ENCODE data around the gene SPATA6L.

The SPATA6L gene

DNA sequence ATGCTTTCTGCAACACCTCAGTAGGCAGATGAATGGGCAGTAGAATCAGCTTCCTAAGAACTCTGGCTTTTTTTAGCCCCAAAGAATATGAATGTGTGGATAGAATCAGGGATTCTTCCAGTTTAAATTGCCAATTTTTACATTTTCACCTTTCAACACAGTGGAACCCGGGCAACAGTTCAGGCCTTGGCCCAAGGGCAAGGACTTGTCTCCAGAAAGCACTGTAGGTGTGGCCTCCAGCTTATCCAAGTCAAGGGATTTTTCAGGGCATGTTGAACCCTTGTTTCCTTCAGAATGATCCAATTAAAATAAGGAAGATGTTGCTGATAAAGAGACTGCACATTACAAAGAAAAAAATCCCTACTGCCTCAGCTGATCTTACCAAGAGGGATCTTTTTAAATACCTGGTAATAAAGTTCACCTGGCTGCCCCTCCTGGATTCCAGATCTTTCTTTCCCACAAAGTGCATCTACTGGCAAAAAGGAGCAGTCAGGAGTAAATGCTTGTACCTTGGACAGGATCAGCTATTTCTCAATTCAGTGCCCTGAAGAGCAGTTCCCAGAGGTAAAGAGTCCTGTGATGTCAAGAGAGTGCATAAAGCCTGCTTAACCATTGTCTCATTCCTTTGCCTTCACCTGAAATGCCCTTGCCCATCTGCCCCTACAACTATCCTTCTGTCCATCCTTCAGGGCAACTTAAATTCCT is 84.3 kb downstream of the SPATA6L start:
- FAIRE-seq: no peak

DNA sequence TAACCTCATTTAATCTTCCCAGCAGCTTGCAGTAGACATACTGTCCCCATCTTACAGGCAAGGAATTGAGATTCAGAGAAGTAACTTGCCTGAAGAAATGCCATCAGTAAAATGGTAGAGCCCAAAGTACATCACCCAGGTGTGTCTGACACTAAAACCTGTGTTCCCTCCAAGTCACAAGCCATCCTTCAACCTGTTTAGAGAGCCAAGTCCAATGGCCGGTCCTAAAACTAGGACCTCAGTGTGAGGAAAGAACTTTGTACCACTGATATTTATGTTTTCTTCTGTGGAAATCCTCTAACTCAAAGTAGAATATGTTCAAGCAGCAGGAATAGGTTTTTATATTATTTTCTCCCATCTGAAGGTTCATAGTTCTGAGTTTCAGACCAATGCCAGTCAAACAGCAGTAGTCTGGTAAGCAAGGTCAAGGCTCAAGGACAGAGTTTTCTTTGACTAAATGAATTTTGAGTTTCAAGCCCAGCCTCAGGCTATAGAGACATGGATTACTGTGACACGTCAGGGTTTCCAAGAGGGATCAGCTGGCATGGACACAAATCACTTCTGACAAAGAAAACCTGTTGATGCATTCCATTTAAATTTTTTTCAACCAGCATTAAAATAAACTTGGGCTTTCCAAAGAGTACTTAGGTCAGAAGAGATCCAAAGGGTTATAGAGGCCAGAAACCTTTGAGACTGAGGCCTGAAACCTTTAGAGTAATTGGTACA is 85.1 kb downstream of the SPATA6L start:
- no peak for FAIRE-seq

DNA sequence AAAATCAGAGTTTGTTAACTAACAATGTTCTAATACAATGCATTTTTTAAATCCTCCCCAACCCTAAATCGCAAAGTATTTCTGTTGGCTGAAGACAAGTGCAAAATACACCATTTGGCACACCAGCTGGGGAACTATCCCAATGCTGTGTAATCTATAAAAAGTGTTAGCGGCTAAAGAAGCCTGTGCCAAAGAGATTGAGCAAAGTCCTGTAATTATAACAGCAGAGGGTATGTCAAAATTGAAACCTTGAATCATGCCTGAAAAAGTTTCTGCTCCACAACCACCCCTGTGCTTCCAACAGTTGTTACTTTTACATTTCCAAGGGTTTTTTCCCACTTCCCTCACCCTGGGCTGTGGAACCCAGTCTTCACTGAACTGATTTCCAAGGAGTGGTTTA is 87.3 kb downstream of the SPATA6L start:
- no peak for FAIRE-seq

DNA sequence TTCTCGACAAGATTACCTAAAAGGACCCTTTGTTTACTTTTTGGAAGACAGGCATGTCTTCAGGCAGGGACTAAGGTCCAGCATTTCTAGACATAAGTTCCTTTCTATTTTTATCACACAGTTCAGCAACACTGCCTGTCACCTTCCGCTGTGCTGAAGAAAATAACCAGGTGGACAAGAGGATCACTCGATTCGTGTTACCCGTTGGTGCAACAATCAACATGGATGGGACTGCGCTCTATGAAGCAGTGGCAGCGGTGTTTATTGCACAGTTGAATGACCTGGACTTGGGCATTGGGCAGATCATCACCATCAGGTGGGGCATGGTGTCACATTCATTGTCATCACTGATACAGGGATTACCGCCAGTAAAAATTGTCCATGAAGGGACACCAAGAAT is 89.8 kb downstream of the SPATA6L start:
- no peak for FAIRE-seq

DNA sequence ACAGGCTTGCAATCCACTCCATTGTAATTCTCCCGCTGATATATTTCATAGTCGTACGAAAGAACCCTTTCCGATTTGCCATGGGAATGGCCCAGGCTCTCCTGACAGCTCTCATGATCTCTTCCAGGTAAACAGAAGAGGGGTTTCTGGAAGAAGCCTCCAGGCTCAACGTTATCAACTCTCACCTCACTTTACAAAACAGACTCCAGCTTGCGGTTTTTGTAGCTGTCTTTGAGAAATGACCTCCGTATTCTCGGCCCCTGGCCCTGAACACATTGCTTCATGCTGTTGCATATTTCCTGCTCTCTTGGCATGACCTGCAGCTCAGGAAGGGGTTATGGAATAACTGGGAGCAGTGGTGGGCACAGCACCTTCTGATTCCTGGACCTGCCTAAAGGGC is 90.3 kb downstream of the SPATA6L start:
- FAIRE-seq: no peak

DNA sequence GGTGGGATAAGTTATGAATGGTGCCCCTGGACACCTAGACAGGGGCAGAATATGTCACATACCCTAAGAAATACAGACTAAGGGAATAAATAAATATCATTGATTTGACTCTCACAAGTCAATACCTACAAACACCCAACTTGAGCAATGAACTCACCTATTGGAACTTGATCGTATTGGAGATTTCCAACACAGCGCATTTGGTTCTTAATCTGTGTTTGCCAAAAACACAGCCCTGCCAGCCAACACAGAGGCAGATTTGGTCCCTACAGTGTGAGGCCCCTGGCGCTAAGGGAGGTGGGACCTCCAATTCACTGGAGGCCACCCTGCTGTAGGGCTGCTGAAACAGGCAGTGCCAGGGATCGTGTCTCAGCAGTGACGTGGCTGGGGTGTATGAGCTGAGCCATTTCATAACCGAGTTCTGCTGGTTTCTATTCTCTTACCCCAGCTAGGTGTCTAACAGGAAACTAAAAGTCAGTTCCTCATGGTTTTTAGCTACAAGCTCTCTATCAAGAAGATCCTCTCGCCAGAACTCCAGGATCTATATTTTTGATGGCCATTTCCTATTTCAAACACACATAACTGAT is 91.5 kb downstream of the SPATA6L start:
- no peak for FAIRE-seq

DNA sequence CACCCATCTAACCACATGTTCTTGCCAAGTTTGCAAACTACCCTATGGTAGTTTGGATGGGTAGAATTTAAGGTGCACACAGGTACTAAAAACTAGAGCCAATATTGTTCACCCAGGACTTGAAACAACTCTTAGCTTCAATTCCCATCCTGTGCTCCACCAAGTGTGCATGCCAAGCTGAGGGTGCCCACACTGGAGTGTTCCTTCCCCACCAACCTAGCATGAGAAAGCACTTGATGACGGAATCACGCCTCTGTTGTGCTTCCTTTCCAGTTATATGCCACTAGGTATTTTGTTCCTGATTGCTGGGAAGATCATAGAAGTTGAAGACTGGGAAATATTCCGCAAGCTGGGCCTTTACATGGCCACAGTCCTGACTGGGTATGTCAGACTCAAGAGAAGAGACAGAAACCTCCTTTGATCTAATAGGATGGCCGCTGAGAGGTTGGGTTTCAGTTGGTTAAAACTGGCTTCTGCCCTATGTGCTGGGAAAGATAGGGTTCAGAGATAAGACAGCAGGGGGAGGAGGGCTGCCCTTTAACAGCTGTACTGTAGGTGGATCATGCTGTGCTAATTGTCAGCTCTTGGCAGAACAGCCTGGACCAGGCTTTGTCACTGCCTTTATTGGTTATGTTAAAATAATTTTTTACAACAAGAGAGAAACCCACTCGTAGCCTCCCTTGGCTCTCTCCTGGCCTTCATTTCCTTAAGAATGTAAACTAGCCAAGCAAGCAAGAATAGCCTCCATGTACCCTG is 92.5 kb downstream of the SPATA6L start:
- no peak for FAIRE-seq

DNA sequence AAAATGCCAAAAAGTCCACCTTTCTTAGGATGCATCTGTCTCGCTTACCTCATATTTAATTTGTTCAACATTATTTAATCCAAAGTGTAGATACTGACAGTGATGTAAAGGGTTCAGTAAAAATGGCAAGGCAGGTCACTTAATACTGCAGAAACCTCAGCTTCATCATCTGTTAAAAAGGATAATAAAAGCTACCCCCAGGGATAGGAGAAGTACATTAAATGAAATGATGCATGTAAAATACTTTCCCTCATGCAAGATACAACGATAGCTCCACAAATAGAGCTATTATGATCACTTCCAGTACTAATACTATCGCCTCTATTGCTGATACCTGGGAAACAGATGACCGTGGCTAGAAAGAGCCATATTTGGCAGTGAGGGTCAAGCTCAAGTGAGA is 93.1 kb downstream of the SPATA6L start:
- no peak for FAIRE-seq

DNA sequence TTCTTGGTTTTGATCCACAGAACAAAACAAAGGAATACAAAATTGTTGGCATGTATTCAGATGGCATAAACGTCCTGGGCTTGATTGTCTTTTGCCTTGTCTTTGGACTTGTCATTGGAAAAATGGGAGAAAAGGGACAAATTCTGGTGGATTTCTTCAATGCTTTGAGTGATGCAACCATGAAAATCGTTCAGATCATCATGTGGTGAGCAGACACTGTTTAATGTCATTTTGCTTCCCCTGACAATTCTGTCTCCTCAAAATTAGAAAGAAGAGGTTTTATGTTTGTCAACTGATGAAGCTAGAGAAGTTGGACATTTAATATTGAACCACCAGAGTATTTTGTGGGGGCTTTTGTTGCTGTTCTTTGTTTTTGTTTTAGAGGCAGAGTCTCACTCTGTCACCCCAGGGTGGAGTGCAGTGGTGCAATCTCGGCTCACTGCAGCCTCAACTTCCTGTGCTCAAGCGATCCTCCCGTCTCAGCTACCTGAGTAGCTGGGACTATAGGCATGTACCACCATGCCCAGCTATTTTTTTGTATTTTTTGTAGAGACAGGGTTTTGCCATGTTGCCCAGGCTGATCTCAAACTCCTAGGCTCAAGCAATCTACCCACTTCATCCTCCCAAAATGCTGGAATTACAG is 94.0 kb downstream of the SPATA6L start:
- FAIRE-seq: no peak

DNA sequence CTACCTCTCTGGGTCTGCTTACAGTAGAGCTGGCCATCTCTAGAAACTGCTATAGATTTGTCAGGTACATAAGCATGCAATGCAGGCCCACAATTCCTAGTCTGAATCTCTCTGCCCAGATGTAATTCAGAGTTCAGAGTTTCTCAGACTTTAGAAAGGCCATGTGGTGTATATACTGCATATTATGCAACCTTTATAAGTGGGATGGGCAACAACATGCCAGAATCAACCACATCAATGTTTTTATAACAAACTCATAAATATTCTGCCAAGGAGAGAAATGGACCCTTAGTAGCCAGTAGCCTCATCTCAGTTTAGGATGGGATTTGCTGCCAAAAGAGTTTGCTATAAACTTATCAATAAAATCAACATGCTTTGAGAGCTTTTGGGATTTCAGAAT is 97.2 kb downstream of the SPATA6L start:
- no peak for FAIRE-seq

DNA sequence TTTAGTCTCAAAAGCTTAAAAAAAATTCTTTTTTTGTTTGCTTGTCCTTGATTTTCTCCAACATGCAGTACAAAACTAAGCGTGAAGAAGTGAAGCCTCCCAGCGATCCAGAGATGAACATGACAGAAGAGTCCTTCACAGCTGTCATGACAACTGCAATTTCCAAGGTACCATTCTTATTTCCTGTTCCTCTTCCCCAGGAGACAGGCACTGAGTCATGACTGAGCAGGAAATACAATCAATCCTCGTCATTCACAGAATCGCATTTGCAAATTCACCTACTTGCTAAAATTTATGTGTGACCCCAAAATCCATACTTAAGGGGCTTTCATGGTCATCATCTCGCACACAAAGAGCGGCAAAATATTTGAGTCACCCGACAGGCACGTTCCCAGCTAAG is 98.7 kb downstream of the SPATA6L start:
- FAIRE-seq: no peak

DNA sequence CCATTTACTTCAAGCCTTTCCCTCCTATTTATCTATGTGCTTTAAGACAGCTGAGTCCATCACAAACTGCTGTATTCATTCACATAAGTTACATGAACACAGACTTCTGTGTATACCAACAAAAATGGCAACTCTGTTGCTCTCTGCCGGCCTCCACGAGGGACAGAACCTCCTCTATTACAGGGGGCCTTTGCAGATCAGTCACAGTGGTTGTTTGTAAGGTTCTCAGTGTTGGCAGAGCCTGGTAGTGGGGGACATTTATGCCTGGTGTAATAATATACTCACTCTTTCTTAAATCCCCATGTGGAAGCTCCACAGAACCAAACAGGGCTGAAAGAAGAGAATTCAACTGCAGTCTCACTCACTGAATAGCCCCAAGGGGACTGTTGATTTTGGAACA is 99.5 kb downstream of the SPATA6L start:
- no peak for FAIRE-seq

DNA sequence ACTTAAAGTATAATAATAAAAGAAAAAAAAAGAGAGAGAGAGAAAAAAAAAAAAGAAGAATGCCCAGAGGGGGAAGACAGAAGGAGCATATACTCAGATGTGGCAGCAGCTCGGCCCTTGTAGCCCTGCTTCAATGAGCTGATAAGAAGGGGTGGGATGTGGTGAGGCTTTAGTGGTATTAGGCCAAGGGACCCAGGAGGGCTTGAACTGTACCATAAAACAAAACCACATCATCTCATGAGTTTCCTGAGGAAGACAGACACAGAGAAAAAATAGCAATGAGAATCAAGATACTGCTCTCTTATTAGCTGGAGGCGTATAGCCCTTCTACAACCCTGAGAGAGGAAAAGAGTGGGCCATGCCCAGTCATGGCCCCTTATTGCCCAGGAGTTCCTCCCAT is 103.2 kb downstream of the SPATA6L start:
- no peak for FAIRE-seq

DNA sequence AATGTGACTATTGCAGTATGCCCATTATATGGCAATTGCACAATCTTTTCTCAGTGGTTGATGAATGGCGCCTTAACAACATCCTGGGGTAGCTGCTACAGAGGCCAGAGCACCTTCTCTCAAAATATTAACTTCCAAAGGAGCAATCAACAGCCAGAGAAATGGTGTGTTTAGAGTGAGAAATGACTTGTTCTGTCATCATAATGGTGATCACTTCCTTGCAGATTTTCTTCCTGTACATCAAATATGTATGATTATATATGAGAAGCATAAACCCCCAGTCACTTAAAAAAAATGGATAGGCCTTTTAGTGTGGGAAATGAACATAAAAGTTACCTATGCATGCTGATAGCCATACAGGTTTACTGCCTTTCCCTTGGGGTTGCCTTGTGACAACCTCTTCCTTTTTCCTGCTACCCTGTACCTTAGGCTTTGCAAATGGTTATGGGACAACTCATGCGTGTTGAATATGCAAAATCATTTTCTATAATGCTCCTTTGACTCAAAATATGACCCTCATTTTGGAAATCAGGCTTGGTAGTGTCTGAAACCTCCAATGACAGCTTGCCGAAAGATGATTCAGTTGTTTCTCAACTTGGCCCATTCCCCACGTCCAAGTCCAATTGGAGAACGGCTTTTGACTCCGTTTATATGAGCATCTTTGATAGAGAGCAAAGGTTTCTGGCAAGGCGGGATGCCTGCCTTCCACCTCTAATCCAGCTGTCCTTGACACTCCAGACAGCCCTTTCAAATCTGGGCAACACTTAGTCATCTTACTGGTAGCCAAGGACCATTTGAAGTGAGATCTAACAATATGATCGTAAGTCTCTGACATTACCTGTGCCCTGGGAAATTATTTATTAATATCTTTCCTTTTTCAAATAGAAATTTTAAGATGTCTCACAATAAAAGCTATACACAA is 106.8 kb downstream of the SPATA6L start:
- no peak for FAIRE-seq

DNA sequence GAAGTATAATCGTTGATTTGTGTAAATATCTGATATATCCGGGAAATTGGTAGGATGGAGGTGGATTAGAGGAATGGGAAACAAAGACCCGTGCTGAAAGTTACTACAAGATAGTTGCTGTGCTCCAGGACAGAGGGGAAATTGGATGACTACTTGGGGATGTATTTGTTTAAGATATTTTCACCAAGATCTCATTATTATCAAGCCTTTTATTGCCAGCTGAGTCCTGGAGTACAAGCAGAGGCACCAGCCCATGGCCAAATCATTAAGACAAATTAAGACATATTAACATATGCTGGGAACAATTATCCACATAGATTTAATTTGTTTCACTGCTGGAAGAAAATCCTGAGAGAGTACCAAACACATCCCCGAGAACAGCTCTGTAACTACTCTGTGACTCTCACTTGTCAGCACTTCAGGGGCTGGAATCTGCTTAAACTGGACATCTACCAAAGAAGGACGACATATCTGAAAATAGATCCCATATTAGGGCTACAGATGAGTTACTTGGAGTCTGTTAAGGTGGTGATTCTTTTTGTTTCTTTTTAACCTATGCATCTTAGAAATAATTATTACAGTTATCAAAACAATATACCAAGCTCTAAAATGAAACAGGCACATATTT is 107.8 kb downstream of the SPATA6L start:
- no peak for FAIRE-seq

DNA sequence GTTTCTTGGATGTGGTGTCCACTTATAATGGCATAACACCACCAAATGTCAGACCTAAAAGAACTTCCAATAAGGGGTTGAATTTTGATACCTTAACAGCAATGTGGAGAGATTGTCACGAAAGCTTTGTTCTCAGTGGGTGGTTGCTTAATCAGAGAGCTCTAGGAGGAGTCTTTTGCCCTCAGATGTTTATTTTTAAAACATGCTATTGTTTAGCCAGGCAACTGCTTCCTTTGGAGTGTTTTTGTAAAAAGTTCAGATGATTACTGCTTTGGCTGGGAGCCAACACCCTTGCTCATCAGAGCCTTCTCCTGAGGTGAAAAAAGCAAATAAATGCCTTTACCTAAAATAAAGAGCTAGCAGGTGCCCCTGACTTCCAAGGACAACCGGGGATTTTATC is 111.0 kb downstream of the SPATA6L start:
- no peak for FAIRE-seq

DNA sequence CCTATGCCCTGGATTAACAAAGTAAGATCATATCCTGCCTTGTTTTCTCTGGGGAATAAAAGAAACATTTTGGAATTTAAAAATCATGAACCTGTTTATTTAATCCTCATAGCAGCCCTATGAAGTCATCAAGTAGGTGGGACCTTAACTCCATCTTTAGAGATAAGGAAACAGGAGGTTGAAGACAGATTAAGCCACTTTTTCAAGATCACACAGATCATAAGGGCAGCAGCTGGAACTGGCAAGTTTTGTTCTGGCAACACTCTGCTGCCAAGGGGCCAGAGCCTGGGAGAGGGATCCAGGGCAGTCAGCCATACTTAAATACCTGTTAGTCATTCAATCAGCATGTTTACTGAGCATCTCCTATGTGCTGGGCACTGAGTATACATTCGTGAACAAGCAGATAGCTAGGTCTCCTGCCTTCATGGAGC is 112.3 kb downstream of the SPATA6L start:
- FAIRE-seq: no peak

DNA sequence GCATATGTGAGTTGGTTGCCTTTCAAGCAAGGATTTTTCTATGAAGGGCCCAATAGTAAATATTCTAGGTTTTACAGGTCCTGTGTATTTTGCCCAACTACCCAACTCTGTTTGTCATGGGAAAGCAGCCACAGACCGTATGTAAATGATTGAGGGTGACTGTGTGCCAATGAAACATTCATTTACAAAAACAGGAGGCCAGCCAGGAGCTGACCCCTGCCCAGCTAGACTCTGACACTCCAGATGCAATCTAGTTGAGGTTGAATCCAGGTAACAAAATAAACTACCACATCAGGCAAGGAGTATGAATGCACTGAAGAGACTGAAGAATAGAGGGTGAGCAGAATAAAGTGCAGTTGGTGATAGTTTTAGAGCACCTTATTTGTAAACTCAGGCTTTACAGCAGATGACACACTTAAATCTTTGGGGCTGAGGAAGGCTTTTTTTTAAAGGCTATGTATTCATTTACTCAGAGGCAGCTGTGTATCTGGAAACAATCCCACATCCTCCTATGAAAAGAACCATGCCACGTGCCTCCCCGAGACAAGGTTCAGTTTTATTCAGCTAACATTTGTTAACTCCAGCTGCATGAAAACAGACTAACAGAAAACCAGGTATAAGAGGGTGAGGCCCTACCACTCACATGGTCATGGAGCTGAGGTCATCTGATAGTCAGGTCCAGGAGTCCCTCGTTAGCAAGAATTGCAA is 115.3 kb downstream of the SPATA6L start:
- FAIRE-seq: no peak

DNA sequence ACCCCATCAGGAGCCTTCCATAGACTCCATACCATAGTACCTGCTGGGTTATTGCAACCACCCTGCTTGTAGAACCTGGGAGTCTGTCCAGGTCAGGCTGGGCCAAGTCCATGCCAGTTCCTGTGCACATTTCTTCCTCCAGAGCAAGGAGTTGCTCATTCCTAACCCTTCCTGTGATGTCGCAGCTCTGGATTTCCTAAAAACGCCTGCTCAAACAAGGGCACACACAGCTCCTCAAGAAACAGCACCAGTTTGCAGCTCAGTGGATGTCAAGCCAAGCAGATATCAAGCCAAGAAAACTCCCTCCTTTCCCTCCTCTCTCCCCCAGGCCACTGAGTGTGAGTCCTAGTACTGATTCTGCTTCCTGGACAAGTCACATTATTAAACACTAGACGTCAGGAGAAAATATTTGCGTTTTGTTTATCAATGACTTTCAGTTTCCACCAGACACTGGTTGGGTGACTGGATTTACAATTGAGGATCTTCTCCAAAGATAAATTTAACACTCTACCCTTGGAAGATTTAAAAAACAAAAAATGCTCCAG is 116.5 kb downstream of the SPATA6L start:
- no peak for FAIRE-seq

Data from G401.6 (cell line).